Fibroblast of skin of right biceps (primary cell): ENCODE data around the gene BCAS1.

ENCODE experiments used
- DNase-seq: peaks from one replicate; pipeline ENCODE4 v3.0.0-alpha.2; 2013

Gene BCAS1

DNA sequence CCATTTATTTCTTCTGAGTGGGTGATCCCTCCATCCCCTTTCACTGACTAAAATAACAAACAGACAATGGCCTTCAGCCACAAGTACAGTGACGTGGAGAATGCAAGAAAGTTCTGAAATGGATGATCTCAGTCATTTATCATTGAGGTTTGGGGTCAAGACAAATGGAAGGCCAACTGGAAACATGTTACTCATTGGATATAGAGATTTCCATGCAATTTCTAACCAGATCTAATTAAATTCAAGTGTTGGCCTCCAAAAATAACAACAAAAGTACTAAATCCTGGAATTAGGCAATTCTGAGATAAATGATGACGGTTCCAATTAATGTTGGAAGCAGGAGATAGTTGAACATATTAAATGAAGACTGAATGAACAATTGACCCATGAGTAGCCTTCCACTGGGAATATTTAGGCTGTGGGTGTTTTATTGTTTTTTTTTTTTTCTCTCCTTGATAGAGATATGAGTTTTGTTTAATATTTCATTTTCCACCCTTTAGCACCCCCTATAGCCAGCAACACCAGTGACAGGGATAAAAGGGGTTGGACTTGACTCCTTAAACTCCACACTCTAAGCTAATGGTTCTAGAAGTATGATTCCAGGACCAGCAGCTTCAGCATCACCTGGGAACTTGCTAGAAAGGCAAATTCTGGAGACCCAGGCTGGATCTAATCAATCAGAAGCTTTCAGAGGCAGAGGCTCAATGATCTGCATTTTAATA, 112.8 kb downstream of the BCAS1 start:
- DNase-seq: peak; percentile 91

DNA sequence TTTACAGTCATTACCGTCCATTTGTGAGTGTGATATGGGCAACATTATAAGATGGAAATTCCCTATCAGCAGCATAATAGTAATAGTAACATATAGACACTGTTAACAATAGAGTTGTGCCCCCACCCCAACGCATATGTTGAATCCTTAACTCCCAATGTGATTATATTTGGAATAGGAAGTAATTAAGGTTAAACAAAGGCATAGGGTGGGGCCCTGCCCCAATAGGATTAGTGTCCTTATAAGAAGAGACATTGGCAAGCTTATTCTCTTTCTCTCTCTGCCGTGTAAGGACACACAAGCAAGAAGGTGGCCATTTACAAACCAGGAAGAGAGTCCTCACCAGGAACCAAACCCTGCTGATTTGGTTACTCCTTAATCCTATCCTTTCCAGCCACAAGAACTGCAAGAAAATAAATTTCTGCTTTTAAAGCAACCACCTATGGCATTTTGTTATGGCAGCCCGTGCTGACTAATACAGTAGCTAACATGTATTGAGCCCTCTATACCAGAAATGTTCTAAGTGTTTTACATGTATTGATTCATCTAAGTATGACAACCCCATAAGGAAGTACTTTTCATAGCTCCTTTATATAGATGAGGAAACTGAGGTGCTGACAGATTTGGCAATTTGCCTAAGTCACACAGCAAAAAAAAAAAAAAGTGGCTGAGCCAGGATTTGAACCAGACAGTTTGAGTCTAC, 114.2 kb downstream of the BCAS1 start:
- DNase-seq: no peak

DNA sequence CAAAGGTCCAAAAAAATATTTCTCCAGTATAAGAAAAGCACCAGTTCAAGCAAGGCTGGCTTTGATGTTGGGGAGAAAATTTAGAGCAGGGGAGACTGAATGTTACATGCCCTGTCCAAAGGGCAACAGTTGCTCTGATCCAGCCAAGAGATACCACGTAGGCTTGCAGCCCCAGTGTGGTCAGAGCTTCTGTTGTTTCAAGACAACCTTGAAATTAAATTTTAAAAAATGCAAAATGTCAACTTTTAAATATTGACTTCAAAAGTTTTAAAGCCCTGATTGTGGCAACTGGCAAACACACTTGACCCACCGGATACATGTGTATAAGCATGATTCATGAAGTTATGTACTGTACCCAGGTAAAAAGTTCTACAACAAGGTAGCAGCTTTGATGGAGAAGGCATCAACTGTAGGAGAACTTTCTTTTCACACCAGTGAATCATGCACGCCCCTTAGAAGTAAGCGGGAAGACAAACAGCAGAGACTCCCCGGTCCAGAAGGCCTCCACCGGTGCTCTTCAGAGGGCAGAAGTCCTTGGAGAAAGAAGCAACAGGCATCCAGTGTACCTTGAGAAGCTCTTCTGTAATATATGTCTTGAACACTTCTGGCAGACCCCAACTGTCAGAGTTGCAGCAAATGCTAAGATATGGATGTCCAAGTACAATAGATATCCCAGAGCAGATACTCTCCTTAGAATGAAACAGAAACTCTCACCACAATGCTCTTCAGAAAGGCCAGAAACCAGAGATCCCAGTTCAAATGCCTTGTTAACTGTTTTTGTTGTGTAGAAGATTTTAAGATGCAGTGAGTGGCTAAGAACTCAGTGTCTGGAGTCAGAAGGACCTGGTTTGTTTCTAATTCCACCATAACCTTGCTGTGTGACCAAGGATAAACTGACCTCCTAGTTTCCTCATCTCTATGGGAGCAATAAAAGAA, 115.4 kb downstream of the BCAS1 start:
- no peak for DNase-seq

DNA sequence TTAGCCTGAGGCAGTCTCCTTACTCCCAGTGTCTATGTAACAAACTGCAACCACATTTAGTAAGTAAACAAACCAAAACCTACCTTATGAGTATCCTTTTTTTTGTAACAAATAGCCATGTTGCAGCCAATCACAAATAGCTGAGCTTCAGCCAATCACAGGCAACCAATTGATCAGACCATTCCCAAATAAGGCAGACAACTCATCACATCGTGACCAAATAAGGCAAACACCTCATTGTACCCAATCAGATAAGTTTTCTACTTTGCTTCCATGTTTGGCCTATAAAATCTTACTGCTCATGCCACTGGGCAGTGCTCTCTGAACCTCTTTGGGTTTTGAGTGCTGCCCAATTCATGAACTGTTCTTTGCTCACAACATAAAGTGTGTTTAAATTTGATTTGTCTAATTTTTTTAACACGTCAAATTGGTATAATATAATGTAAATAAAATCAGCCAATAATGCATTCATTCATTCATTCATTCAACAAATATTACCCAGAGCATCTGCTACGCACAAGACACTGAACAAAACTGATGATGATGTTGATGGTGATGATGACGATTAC, 117.8 kb downstream of the BCAS1 start:
- DNase-seq: no peak

DNA sequence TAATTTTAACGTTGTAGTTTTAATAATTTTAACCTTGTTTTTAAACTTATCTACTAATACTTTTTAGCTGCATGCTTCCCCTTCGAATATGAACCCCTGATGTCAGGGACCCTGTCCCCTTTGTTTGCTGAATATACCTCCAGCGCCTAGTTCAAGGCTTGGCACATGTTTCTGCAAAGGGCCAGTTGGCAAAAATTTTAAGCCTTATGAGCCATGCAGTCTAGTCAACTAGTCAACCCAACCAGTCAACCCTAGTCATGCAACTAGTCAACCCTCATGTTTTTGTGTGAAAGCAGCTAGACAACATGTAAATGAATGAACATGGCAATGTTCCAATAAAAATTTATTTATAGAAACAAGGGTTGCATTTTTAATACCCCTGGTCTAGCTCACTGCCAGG, 119.8 kb downstream of the BCAS1 start:
- DNase-seq: no peak

DNA sequence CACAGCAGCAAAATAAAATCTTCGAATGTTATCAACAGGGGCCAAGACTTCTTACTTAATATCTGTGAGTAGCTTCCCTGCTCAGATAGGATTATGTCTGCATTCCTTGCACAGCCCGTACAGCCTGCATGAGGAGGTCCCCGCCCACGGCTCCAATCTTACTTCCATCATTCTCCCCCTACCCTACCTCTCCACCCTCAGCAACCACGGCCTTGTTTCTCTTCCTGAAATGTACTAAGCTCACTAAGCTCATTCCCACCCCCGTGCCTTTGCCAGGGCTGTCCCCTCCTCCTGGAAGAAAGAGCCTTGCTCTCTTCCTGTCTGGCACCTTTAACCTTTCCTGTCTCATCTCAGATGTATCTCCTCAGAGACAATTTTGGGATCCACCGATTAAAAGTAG, 120.4 kb downstream of the BCAS1 start:
- DNase-seq: peak; percentile 66

DNA sequence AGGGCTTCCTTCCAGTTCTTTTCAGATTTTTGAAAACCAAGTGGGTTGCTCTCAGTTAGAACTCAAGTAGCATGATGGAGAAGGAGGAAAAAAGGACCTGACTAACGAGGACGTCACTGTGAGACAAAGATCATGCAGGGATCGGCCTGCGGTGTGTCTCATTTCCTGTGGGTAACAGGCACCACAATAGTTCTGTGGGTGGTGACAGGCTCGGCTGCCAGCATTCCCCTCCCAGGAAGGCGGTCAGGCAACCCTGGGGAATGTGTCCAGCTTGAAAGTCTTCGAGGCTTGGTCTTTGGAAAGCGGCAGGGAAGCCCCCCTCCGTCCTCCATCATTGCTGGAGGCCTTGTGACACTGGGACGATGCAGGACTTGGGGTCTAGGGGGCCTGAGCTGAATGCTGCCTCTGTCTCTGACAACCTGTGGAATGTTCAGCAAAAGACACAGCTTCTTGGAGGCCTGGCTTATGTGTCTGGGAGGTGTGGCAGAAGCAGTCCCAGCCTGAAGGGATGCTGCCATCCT, 121.0 kb downstream of the BCAS1 start:
- DNase-seq: peak; percentile 96

DNA sequence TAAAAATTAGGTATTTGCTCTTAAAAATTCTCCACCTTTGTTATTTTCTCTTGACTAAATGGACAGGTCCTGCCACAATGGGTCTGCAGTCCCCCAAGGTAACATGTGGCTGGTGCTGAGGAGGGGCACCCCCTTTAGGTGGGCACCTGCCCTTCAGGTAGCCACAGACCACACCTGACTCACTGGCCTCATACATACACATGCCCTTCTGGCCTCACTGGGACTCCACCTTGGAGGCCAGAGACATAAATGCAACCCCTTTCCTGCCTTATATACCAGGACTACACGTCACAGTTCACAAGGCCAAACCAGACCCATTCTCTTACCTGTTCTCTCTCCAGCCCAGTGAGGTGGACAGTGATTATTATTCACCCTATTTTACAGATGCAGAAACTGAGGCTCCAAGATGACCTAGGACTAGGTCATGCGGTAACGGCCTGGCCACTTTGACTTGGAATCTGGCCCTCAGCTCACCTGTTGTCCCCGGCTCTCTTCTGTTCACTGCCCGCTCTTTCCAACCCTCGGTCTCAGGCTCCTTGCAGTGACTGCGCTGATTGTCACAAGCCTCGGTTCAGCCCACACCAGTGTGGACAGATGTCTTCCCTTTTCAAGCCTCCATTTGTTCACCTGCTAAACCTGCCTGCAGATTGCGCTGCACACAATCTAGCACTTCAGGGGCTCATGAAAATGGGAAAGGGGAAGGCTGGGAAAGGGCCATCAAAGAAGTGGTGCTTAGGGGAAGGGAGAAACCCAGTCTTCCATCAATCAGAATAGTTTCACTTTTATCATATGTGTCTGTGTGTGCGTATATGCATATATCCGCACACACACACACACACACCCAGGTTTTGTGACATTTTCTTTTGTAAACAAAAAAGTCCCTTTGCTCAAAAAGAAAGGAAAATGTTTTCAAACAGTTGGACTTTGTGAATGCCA, 121.7 kb downstream of the BCAS1 start:
- DNase-seq: no peak

DNA sequence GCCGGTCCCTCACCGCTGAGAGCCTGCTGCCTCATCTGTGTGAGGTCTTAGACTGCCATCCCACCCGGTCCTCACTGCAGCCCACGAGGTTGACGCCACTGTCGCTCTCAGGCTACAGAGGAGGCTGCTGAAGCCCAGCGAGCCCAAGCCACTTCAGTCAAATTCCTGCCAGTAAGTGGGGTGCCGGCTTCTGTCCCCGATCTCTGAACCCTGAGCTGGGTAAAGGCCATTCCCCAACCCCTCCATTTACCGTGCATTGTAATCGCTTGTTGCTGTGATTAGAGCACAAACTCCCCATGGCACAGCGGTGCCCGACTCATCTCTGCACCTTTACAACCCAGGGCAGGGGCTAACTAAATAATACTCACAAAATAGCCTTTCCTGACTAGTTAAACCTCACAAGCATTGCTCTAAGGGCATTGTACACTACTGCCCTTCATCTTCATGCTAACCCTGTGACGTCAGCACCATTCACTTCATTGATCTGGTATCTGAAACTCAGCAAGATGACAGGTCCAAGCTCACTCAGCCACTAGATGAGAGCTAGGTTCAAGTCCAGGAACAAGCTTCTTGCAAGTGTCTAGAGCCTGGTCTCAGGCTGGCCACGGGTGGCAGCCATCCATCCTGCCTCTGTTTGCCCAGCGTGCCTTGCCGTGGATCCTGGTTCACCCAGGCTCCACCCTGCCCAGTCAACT, 122.7 kb downstream of the BCAS1 start:
- DNase-seq: no peak

DNA sequence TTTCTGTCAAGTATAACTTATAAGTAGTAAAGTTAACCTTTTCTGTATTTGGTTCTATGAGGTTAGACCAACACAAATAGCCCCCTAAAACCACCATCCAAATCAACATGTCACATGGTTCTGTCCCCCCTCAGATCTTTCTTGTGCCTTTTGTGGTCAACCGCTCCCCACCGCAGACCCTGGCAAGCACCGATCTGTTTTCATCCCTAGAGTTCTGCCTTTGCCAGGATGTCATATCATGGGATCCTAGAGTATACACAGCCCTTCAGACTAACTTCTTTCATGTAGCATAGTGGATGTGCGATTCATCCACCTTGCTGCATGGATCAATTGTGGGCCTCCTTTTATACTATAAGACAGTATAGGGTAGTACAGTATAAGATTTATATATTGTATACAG, 124.3 kb downstream of the BCAS1 start:
- DNase-seq: no peak

DNA sequence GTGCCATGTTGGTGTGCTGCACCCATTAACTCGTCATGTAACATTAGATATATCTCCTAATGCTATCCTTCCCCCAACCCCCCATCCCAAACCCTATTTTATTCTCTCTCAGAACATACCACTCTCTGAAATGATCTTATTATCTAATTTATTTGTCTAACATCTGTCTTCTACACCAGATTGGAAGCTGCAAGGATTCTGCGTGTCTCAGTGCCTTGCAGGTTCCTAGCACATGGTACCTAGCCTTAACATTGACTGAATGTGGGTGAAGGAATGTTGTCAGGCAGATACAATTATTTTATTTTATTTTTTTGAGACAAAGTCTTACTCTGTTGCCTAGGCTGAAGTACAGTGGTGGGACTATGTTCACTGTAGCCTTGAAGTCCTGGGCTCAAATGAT, 124.9 kb downstream of the BCAS1 start:
- no peak for DNase-seq

DNA sequence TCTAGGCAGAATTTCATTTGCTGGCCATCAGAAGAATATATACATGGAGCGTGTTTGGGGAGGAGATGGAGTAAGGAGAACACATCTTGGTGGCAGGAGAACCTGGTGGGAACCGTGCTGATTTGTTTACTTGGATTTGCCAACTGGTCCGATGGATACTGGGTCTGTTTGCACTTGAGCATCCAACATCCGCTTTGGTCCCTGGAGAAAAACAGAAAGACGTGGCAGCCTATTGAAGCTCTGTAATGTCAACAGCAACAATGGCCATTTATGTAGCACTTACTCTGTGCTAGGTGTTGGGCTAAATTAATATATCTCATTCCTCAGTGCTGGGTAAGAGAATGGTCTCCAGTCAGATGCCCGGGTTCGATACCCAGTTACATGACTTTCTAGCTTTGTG, 125.6 kb downstream of the BCAS1 start:
- DNase-seq: no peak

DNA sequence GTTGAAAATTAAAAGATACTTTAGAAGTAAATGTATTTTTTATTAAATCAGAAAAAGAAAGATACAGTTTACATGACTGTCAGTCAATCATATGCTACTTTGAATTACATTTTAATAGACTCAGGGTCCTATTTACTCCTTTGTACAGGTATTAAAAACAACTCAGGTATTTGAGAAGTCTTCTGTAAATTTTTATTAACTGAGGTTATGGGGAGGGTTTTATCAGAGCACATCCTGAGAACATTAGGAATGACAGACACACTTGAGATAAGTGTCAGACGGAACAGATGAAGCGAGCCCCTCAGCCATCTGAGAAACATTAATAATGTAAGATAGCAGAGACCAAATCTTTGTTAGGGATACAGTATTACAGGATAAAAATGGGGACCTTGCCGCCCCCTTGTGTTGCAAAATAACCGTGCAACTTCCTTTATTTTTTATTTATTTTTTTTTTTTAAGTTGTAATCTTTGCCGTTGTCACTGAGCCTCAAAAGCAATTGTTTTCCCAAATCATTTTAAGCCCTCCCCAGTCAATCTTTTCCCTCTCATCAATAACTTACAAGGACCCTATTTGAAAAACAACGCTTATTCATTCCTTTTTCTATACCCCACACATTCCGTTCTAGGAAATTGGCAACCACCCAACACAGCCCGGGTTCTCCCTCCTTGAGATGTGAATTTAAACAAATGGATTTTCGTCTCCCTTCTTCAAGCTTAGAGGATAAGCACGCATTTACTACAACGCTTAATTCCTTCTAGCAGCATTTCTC, 126.7 kb downstream of the BCAS1 start:
- DNase-seq: peak; percentile 53

DNA sequence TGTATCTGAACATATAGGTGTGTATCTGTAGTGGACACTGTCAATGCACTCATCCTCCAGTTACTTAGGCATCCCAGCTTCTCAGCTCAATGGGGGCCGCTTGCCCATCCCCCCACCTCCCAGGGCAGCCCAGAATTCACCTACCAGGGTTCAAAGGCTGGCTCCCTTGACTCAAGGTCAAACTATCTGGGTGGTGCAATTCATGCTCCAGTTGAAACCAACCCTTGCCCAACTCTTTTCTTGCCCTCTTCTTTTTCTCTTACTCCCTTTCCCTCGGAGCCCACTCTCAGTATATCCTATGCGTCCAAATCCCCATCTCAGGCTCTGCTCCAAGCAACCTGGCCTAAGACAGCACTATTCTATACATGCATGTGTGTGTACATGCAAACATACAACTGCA, 127.4 kb downstream of the BCAS1 start:
- no peak for DNase-seq

DNA sequence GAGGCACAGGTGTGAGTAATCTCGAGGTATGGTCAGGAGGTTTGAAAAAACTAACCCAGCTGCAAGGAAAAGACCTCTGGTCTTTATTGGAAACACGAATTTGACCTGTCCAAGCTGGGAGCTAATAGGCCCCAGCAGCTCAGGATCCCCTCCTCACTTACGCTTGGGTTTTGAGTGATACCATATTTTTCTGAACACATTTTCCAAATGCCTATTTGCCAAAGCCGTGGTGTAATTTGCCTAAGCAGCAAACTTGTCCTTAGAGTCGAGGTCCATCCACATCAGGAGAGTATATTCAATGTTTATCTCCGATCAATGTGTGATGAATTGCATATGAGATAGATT, 128.0 kb downstream of the BCAS1 start:
- DNase-seq: no peak

DNA sequence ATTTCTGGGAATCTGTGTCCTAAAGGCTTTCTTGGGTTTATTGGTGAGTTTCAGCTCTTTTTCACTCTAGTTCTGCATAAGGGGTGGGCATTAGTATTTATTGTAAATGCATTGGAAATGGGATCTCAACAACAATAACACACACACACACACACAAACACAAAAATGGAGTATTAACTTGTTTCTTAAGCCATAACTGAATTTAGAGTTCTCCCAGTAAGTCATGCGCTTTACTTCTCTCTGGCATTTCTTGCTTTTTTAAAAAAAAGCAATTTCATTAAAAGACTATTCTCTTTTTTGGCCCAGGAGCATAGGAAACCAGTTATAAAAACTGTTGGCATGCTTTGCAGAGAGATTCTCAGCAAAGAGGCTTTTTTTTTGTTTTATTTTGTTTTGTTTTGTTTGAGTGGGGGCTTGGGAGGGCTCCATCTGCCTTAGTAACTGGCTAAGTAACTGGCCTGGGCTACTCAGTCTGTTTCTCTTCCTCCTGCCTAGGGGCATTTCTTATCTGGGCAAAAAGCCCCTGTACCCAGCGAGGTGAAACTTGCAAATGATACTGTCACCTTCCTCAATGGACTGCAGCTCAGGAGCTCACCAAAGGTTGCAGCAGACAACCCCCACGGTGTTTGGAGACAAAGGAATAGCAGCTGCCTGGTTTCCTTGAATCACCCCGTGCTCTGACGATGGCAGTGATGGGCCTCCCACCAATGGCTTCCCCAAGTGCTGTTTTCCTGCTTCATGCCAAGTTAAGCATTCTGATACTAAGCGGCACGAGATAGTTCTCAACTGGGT, 128.5 kb downstream of the BCAS1 start:
- no peak for DNase-seq

DNA sequence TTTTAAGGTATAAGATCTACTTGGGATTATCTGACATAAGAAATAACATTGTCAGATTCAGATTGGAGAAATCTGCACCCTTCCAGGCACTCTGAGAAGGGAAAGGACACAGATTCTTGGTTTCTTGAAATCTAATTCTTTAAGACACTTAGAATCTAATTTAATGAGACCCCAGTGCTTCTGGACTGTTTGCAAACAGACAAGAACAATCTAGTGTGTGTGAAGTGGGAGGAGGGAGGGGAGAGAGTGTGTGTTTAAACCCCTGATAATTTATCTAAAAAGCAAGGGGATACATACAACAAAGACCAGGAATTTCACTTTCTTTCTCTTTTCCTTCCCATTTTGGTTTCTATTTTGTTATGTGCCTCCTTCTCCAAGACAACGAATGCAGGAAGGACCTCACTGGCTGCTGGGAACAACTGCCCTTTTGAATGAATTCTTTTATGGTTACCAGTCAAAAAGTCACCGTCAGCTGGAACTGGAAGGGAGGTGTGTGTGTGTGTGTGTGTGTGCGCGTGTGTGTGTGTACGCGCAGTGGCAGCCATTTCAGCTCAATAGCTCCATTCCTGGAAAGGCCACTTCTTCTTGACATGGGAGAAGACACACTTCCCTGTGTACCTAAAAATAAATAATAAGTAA, 129.4 kb downstream of the BCAS1 start:
- peak; percentile 90 for DNase-seq

DNA sequence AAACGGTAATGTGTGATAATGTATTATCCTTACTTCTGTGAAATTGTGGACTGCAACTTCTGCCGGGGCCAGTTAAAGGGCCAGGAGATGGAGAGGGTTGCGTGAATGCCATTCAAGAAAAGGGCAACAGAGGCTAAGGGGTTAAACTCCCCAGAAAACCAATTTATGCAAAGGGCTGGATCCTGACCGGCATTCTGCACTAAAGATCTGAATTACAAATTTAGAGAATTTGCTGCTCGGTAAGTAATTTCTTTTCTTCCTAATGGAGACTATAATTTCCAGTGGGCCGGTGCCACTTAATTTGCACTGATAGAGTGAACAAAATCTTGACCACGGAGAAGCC, 130.1 kb downstream of the BCAS1 start:
- no peak for DNase-seq
